Astrocyte (in vitro differentiated cells and primary cell): ENCODE measurements around the gene APP. TPM values are rescaled to one million over a fixed set of nuclear protein-coding genes. Genes with fewer than 3 reads are reported as not detected.

Experiments
- DNase-seq: peaks from one replicate; pipeline ENCODE4 v3.0.0-alpha.2; 2010; ENCODE audit warnings: low read depth
- FAIRE-seq: peaks from 2 replicates; lab custom pipeline; 2011; peaks lifted over from hg19 to GRCh38; lab: Jason Lieb, UNC
- H2AFZ ChIP-seq: 2 replicates; pipeline ENCODE4 v1.6.0; 2012; ENCODE audit warnings: low read depth, low read length, inconsistent platforms
- H3K27ac ChIP-seq: 2 replicates; pipeline ENCODE4 v1.5.1; 2011; ENCODE audit warnings: low read depth, low read length, inconsistent platforms
- H3K27me3 ChIP-seq: 2 replicates; pipeline ENCODE4 v1.6.0; 2011; ENCODE audit warnings: low read length, inconsistent platforms; ENCODE audit not compliant: insufficient read depth
- H3K36me3 ChIP-seq: 2 replicates; pipeline ENCODE4 v1.5.1; 2011; ENCODE audit warnings: low read length, inconsistent platforms; ENCODE audit not compliant: insufficient read depth
- H3K4me1 ChIP-seq: 2 replicates; pipeline ENCODE4 v1.5.1; 2011; ENCODE audit warnings: low read length, inconsistent platforms; ENCODE audit not compliant: insufficient read depth
- H3K4me2 ChIP-seq: 2 replicates; pipeline ENCODE4 v1.6.0; 2012; ENCODE audit warnings: low read length, inconsistent platforms
- H3K4me3 ChIP-seq: 2 replicates; pipeline ENCODE4 v1.5.1; 2011; ENCODE audit warnings: low read depth, mild to moderate bottlenecking, low read length, inconsistent platforms; ENCODE audit not compliant: insufficient read depth
- H3K79me2 ChIP-seq: 2 replicates; pipeline ENCODE4 v1.6.0; 2012; ENCODE audit warnings: mild to moderate bottlenecking, low read length, inconsistent platforms; ENCODE audit not compliant: insufficient read depth
- H3K9ac ChIP-seq: 2 replicates; pipeline ENCODE4 v1.6.0; 2012; ENCODE audit warnings: mild to moderate bottlenecking, low read length, inconsistent platforms
- H3K9me3 ChIP-seq: 2 replicates; pipeline ENCODE4 v1.5.1; 2012; ENCODE audit warnings: low read depth, mild to moderate bottlenecking, low read length, inconsistent platforms; ENCODE audit not compliant: insufficient read depth
- H4K20me1 ChIP-seq: 2 replicates; pipeline ENCODE4 v1.6.0; 2012; ENCODE audit warnings: low read length, inconsistent platforms; ENCODE audit not compliant: insufficient read depth
- H3K27ac Mint-ChIP-seq: one replicate; pipeline ENCODE4 v1.8.0; 2021; ENCODE audit warnings: mild to moderate bottlenecking, mixed read lengths; ENCODE audit not compliant: unreplicated experiment
- H3K27me3 Mint-ChIP-seq: one replicate; pipeline ENCODE4 v1.8.0; 2021; ENCODE audit warnings: low read depth, mixed read lengths; ENCODE audit not compliant: unreplicated experiment
- H3K36me3 Mint-ChIP-seq: one replicate; pipeline ENCODE4 v1.8.0; 2021; ENCODE audit warnings: low read depth, mixed read lengths; ENCODE audit not compliant: unreplicated experiment
- H3K4me1 Mint-ChIP-seq: one replicate; pipeline ENCODE4 v1.8.0; 2021; ENCODE audit warnings: low read depth, mixed read lengths; ENCODE audit not compliant: unreplicated experiment
- H3K4me3 Mint-ChIP-seq: one replicate; pipeline ENCODE4 v1.8.0; 2021; ENCODE audit warnings: mild to moderate bottlenecking, moderate library complexity, mixed read lengths; ENCODE audit not compliant: unreplicated experiment
- H3K9me3 Mint-ChIP-seq: one replicate; pipeline ENCODE4 v1.8.0; 2021; ENCODE audit warnings: mild to moderate bottlenecking, mixed read lengths; ENCODE audit not compliant: unreplicated experiment
- CTCF ChIP-seq: IDR thresholded peaks from 2 replicates; pipeline ENCODE4 v1.5.1; 2011; ENCODE audit warnings: low read depth, mild to moderate bottlenecking, inconsistent platforms, low read length, moderate library complexity; ENCODE audit not compliant: insufficient read depth
- EZH2 ChIP-seq: IDR thresholded peaks from 2 replicates; pipeline ENCODE4 v1.6.1; 2012; ENCODE audit warnings: mild to moderate bottlenecking, low read length, inconsistent platforms; ENCODE audit not compliant: insufficient read depth
- total RNA-seq: library from RNA; stranded (reverse); gene quantifications from 2 replicates; pipeline ENCODE4 v1.2.1, GENCODE V29; 2021

APP gene
- total RNA-seq, 1 donor from 2014 or later, result 823 TPM

GRCh38 chr21:26126168-26126553 lies 44.4 kb downstream of the APP start:
- Histone ChIP-seq H3K9ac (no peak overlapping the region), H3K4me1 (peaks cover 31% of the 10 kb centered on the region), H3K4me2 (no peak overlapping the region), H2AFZ (no peak overlapping the region), H3K27ac (no peak overlapping the region), H3K9me3 (no peaks in the 10 kb centered on the region), H3K4me3 (no peak overlapping the region), H3K27me3 (no peaks in the 10 kb centered on the region), H3K36me3 (no peaks in the 10 kb centered on the region), H3K79me2 (peaks cover 69% of the 10 kb centered on the region), H4K20me1 (peaks cover 77% of the 10 kb centered on the region)
- Mint-ChIP-seq H3K27me3 (no peaks in the 10 kb centered on the region), H3K4me3 (no peak overlapping the region), H3K27ac (peak overlapping the region; percentile 21), H3K4me1 (peaks cover 51% of the 10 kb centered on the region), H3K9me3 (no peaks in the 10 kb centered on the region), H3K36me3 (peaks cover 5% of the 10 kb centered on the region)
- no peak for DNase-seq
- TF ChIP-seq EZH2, result no peak
- TF ChIP-seq CTCF, result no peak
- peak; percentile 26 for FAIRE-seq

GRCh38 chr21:26125433-26126167 lies 45.0 kb downstream of the APP start:
- Histone ChIP-seq H3K27me3 (no peaks in the 10 kb centered on the region), H3K4me3 (no peak overlapping the region), H3K27ac (no peak overlapping the region), H3K9ac (no peak overlapping the region), H4K20me1 (peaks cover 77% of the 10 kb centered on the region), H3K36me3 (no peaks in the 10 kb centered on the region), H3K9me3 (no peaks in the 10 kb centered on the region), H3K4me1 (peaks cover 31% of the 10 kb centered on the region), H3K4me2 (peak overlapping the region; percentile 11), H2AFZ (no peak overlapping the region), H3K79me2 (peaks cover 74% of the 10 kb centered on the region)
- DNase-seq, result no peak
- Mint-ChIP-seq H3K27me3 (no peaks in the 10 kb centered on the region), H3K9me3 (no peaks in the 10 kb centered on the region), H3K27ac (peak overlapping the region; percentile 21), H3K36me3 (peaks cover 5% of the 10 kb centered on the region), H3K4me3 (no peak overlapping the region), H3K4me1 (peaks cover 56% of the 10 kb centered on the region)
- FAIRE-seq, result no peak
- no peak for TF ChIP-seq EZH2
- TF ChIP-seq CTCF, result no peak

GRCh38 chr21:26124896-26125295 lies 45.7 kb downstream of the APP start:
- peaks cover 75% of the 10 kb centered on the region for H3K79me2 ChIP-seq
- Mint-ChIP-seq H3K36me3 (no peaks in the 10 kb centered on the region), H3K27ac (peak overlapping the region; percentile 22), H3K9me3 (no peaks in the 10 kb centered on the region), H3K4me3 (no peak overlapping the region), H3K4me1 (peaks cover 52% of the 10 kb centered on the region), H3K27me3 (no peaks in the 10 kb centered on the region)
- TF ChIP-seq EZH2 (no peak), CTCF (no peak)
- H3K4me2 ChIP-seq, result peak overlapping the region; percentile 53
- no peaks in the 10 kb centered on the region for H3K36me3 ChIP-seq
- DNase-seq (no peak), FAIRE-seq (no peak)
- no peak overlapping the region for H3K9ac ChIP-seq
- no peaks in the 10 kb centered on the region for H3K27me3 ChIP-seq
- peaks cover 71% of the 10 kb centered on the region for H4K20me1 ChIP-seq
- peak overlapping the region; percentile 1 for H3K27ac ChIP-seq
- no peak overlapping the region for H3K4me3 ChIP-seq
- H3K4me1 ChIP-seq, result peaks cover 31% of the 10 kb centered on the region
- no peak overlapping the region for H2AFZ ChIP-seq
- H3K9me3 ChIP-seq, result no peaks in the 10 kb centered on the region
